Testis (tissue), 2 donors: ENCODE data around the gene GPR17.

Source experiments
- CTCF ChIP-seq, 3 experiments: fragments of 450-650 bp in 2 of 3; fragments of 200-600 bp in 1 of 3; sonication (generic) in 1 of 3; IDR thresholded peaks; one replicate each; pipeline ENCODE4 v1.5.1; 2016 to 2019; ENCODE audit warnings: antibody characterized with exemption in 3 of 3, mild to moderate bottlenecking in 2 of 3, moderate library complexity in 1 of 3
- POLR2A ChIP-seq: fragments of 450-650 bp; IDR thresholded peaks from one replicate; pipeline ENCODE4 v1.6.1; 2017; ENCODE audit warnings: antibody characterized with exemption, mild to moderate bottlenecking, moderate library complexity

- TF ChIP-seq CTCF (IDR thresholded peaks at IDR 0.05) (peak in 1 of 3 experiments; percentile 10), POLR2A (no peak)
Observed at GRCh38 chr2:127640082-127641072, 5.6 kb upstream of the GPR17 start.
